Measurements from ENCODE around the gene SLC4A1. TPM values are rescaled to one million over a fixed set of nuclear protein-coding genes. Genes with fewer than 3 reads are reported as not detected.

SLC4A1 gene
- total and polyA plus RNA-seq, 2 of the 13 experiments (the other 11 are each of a cell fraction or from before 2014, with no cell fraction given): not detected

GRCh38 chr17:44279666-44280391 is 11.9 kb upstream of the SLC4A1 start (continued):
- TF ChIP-seq CSRNP1 (CRISPR knock-in tag; IDR thresholded peaks at IDR 0.05) (peak; percentile 40; the same call in 1 of the 2 replicates), DNMT1 (CRISPR knock-in tag; IDR thresholded peaks at IDR 0.05) (0 out of 2 replicates have a peak, but pooled peaks have one; percentile 44), ZNF740 (CRISPR knock-in tag; IDR thresholded peaks at IDR 0.05) (no peak), ZNF34 (CRISPR knock-in tag; IDR thresholded peaks at IDR 0.05; ENCODE audit: borderline replicate concordance) (0 out of 2 replicates have a peak, but pooled peaks have one; percentile 41), KLF12 (CRISPR knock-in tag; IDR thresholded peaks at IDR 0.05; ENCODE audit: borderline replicate concordance) (no peak), ZNF530 (CRISPR knock-in tag; IDR thresholded peaks at IDR 0.05; ENCODE audit: low read depth) (no peak), ZNF432 (CRISPR knock-in tag; IDR thresholded peaks at IDR 0.05; ENCODE audit: borderline replicate concordance) (no peak), HNF4G (IDR thresholded peaks at IDR 0.05; ENCODE audit: borderline replicate concordance, low read depth, low read length) (peak; percentile 48; the same call in 1 of the 2 replicates), HNF4G (CRISPR knock-in tag; IDR thresholded peaks at IDR 0.05; ENCODE audit: borderline replicate concordance, low read depth) (no peak), ZNF512B (CRISPR knock-in tag; IDR thresholded peaks at IDR 0.05; ENCODE audit: borderline replicate concordance) (no peak), BCL6 (CRISPR knock-in tag; IDR thresholded peaks at IDR 0.05) (peak; percentile 97), ATM (IDR thresholded peaks at IDR 0.05; ENCODE audit: borderline replicate concordance) (no peak), ZNF563 (CRISPR knock-in tag; IDR thresholded peaks at IDR 0.05) (no peak), SMAD9 (CRISPR knock-in tag; IDR thresholded peaks at IDR 0.05) (no peak), KDM2A (CRISPR knock-in tag; IDR thresholded peaks at IDR 0.05; ENCODE audit: borderline replicate concordance, low read depth) (peak; percentile 38; the same call in 1 of the 2 replicates), ARNT2 (CRISPR knock-in tag; IDR thresholded peaks at IDR 0.05; ENCODE audit: low read depth) (peak; percentile 77), ZNF326 (CRISPR knock-in tag; IDR thresholded peaks at IDR 0.05; ENCODE audit: borderline replicate concordance) (no peak)
- TF ChIP-seq, protein P1, sequence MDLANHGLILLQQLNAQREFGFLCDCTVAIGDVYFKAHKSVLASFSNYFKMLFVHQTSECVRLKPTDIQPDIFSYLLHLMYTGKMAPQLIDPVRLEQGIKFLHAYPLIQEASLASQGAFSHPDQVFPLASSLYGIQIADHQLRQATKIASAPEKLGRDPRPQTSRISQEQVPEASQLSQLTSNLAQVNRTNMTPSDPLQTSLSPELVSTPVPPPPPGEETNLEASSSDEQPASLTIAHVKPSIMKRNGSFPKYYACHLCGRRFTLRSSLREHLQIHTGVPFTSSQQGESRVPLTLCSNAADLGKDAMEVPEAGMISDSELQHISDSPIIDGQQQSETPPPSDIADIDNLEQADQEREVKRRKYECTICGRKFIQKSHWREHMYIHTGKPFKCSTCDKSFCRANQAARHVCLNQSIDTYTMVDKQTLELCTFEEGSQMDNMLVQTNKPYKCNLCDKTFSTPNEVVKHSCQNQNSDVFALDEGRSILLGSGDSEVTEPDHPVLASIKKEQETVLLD (CRISPR knock-in tag; IDR thresholded peaks at IDR 0.05; ENCODE audit: low read depth): no peak
- TF ChIP-seq, protein P2, sequence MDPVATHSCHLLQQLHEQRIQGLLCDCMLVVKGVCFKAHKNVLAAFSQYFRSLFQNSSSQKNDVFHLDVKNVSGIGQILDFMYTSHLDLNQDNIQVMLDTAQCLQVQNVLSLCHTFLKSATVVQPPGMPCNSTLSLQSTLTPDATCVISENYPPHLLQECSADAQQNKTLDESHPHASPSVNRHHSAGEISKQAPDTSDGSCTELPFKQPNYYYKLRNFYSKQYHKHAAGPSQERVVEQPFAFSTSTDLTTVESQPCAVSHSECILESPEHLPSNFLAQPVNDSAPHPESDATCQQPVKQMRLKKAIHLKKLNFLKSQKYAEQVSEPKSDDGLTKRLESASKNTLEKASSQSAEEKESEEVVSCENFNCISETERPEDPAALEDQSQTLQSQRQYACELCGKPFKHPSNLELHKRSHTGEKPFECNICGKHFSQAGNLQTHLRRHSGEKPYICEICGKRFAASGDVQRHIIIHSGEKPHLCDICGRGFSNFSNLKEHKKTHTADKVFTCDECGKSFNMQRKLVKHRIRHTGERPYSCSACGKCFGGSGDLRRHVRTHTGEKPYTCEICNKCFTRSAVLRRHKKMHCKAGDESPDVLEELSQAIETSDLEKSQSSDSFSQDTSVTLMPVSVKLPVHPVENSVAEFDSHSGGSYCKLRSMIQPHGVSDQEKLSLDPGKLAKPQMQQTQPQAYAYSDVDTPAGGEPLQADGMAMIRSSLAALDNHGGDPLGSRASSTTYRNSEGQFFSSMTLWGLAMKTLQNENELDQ (CRISPR knock-in tag; IDR thresholded peaks at IDR 0.05; ENCODE audit: borderline replicate concordance): no peak
